ENCODE measurements around the gene SPOCK1. TPM values are rescaled to one million over a fixed set of nuclear protein-coding genes. Genes with fewer than 3 reads are reported as not detected.

Gene SPOCK1
- total RNA-seq, 1 donor from 2014 or later: 28.6 TPM

GRCh38 chr5:137032929-137033328, 466.2 kb downstream of the SPOCK1 start:
- TF ChIP-seq, protein P1, sequence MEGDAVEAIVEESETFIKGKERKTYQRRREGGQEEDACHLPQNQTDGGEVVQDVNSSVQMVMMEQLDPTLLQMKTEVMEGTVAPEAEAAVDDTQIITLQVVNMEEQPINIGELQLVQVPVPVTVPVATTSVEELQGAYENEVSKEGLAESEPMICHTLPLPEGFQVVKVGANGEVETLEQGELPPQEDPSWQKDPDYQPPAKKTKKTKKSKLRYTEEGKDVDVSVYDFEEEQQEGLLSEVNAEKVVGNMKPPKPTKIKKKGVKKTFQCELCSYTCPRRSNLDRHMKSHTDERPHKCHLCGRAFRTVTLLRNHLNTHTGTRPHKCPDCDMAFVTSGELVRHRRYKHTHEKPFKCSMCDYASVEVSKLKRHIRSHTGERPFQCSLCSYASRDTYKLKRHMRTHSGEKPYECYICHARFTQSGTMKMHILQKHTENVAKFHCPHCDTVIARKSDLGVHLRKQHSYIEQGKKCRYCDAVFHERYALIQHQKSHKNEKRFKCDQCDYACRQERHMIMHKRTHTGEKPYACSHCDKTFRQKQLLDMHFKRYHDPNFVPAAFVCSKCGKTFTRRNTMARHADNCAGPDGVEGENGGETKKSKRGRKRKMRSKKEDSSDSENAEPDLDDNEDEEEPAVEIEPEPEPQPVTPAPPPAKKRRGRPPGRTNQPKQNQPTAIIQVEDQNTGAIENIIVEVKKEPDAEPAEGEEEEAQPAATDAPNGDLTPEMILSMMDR (IDR thresholded peaks at IDR 0.05; ENCODE audit: borderline replicate concordance): no peak
- no peaks in the 10 kb centered on the region for H3K4me1 ChIP-seq
- intact Hi-C loops (cut with micrococcal nuclease): no loop called here
- no peaks in the 10 kb centered on the region for H3K36me3 ChIP-seq
- DNase-seq: no peak
- peaks cover 40% of the 10 kb centered on the region for H3K27me3 ChIP-seq (ENCODE audit: low read depth)
- no peak overlapping the region for H3K27ac ChIP-seq (replicated peaks)
- no peaks in the 10 kb centered on the region for H3K9me3 ChIP-seq (replicated peaks)
- no peak overlapping the region for H3K4me3 ChIP-seq

DNA sequence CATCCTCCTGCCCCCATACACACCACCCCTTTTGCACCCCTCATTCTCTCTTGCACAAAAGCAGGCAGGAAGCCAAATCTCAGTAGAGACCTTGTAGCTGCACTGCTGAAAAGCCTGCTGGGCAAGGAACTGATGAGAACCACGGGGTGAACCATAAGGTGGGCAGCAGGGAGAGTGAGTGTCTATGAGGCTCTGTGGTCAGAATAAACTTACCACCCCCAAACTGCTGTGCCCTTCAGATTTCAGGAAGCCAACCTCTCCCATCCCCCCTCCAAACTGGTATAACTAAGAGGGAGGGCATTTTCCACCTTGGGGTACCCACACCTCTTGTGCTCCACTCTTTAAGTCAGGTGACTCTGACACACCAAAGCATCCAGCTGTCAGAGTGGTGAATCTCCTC, 471.4 kb downstream of the SPOCK1 start:
- H3K36me3 ChIP-seq: no peaks in the 10 kb centered on the region
- H3K27me3 ChIP-seq (ENCODE audit: low read depth): peaks cover 4% of the 10 kb centered on the region
- no peak overlapping the region for H3K4me3 ChIP-seq
- intact Hi-C loops (cut with micrococcal nuclease): no loop called here
- no peaks in the 10 kb centered on the region for H3K9me3 ChIP-seq (replicated peaks)
- no peak overlapping the region for H3K27ac ChIP-seq (replicated peaks)
- DNase-seq: no peak
- H3K4me1 ChIP-seq: peaks cover 5% of the 10 kb centered on the region
- TF ChIP-seq, protein P1 (IDR thresholded peaks at IDR 0.05; ENCODE audit: borderline replicate concordance): no peak

GRCh38 chr5:137026296-137026695, 472.8 kb downstream of the SPOCK1 start:
- H3K27ac ChIP-seq (replicated peaks): no peak overlapping the region
- intact Hi-C loops (cut with micrococcal nuclease): no loop called here
- no peak overlapping the region for H3K4me3 ChIP-seq
- H3K27me3 ChIP-seq (ENCODE audit: low read depth): no peaks in the 10 kb centered on the region
- no peak for DNase-seq
- H3K4me1 ChIP-seq: peaks cover 18% of the 10 kb centered on the region
- no peaks in the 10 kb centered on the region for H3K36me3 ChIP-seq
- TF ChIP-seq, protein P1 (IDR thresholded peaks at IDR 0.05; ENCODE audit: borderline replicate concordance): no peak
- H3K9me3 ChIP-seq (replicated peaks): no peaks in the 10 kb centered on the region

GRCh38 chr5:137024044-137024443, 475.1 kb downstream of the SPOCK1 start:
- Histone ChIP-seq H3K27me3 (ENCODE audit: low read depth) (no peaks in the 10 kb centered on the region), H3K4me3 (no peak overlapping the region), H3K27ac (replicated peaks) (no peak overlapping the region), H3K9me3 (replicated peaks) (no peaks in the 10 kb centered on the region), H3K36me3 (no peaks in the 10 kb centered on the region), H3K4me1 (peaks cover 18% of the 10 kb centered on the region)
- intact Hi-C loops (cut with micrococcal nuclease): no loop called here
- DNase-seq: no peak
- TF ChIP-seq, protein P1 (IDR thresholded peaks at IDR 0.05; ENCODE audit: borderline replicate concordance): no peak

DNA sequence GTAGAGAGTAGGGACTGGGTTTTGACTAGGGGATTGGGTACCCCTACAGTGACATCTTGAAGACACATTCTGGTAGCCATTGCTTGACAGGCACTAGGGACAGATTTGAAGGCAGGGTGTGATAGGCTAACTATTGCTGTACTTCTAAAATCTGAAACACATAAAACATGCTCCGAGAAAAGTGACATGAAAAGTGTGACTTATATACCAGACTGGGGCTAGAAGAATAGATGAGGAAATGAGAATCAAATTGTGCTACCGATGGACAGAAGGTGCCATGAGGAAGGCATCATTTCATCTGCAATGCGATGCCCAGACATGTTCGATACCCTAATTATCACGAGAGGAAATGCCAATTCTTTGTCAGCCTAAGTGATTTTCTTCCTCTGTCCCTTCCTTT, 475.8 kb downstream of the SPOCK1 start:
- no peaks in the 10 kb centered on the region for H3K36me3 ChIP-seq
- DNase-seq: no peak
- H3K27me3 ChIP-seq (ENCODE audit: low read depth): no peaks in the 10 kb centered on the region
- no peaks in the 10 kb centered on the region for H3K9me3 ChIP-seq (replicated peaks)
- peaks cover 18% of the 10 kb centered on the region for H3K4me1 ChIP-seq
- H3K4me3 ChIP-seq: no peak overlapping the region
- no peak overlapping the region for H3K27ac ChIP-seq (replicated peaks)
- intact Hi-C loops (cut with micrococcal nuclease): no loop called here
- TF ChIP-seq, protein P1 (IDR thresholded peaks at IDR 0.05; ENCODE audit: borderline replicate concordance): no peak

DNA sequence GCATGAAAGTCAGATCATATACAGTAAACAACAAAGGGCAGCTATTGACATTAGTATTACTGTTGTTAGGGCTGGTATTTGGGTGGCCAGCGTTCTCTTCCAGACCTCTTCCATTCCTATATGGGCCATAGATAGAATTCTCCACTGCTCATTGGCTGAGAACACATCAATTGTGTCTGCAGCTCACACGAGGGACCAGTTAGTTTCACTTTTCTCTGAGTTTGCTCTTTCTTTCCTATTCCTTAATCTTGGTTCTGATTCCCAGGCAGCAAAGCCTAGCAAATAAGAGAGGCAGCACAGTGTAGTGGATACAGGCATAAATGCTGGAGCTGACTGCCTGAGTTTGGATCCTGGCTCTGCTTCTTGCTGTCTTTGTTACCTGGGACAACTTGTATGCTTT, 476.4 kb downstream of the SPOCK1 start:
- Histone ChIP-seq H3K36me3 (no peaks in the 10 kb centered on the region), H3K4me1 (peaks cover 18% of the 10 kb centered on the region), H3K4me3 (no peak overlapping the region), H3K27me3 (ENCODE audit: low read depth) (no peaks in the 10 kb centered on the region), H3K27ac (replicated peaks) (no peak overlapping the region), H3K9me3 (replicated peaks) (no peaks in the 10 kb centered on the region)
- TF ChIP-seq, protein P1 (IDR thresholded peaks at IDR 0.05; ENCODE audit: borderline replicate concordance): no peak
- intact Hi-C loops (cut with micrococcal nuclease): no loop called here
- no peak for DNase-seq

All from left ventricle myocardium inferior (tissue), 1 donor.